Cardiac fibroblast (primary cell): ENCODE data around the gene POU5F2.
A peak's percentile ranks its signal among the peaks of the same experiment; 100 is the strongest.

Experiments used
- DNase-seq, 2 donors: peaks; one replicate each; pipeline versions ENCODE4 v3.0.0 to v3.0.0-alpha.2; 2010; ENCODE audit warnings: low read depth in 2 of 2
- H3K4me3 ChIP-seq, 2 donors: replicated peaks in 1 of 2; 1 replicate in 1 of 2; 2 replicates in 1 of 2; pipeline ENCODE4 v1.5.1; 2011; ENCODE audit warnings: low read depth in 2 of 2, low read length in 2 of 2, mild to moderate bottlenecking in 2 of 2, moderate library complexity in 1 of 2
- CTCF ChIP-seq: IDR thresholded peaks from one replicate; pipeline ENCODE4 v1.5.1; 2011; ENCODE audit warnings: low read depth, mild to moderate bottlenecking, low read length, inconsistent platforms

Gene POU5F2

GRCh38 chr5:93777620-93778019, 36.2 kb upstream of the POU5F2 start:
- no peak for DNase-seq
- TF ChIP-seq CTCF: no peak
- no peak overlapping the region for H3K4me3 ChIP-seq

GRCh38 chr5:93756372-93756771, 15.0 kb upstream of the POU5F2 start:
- H3K4me3 ChIP-seq: no peak overlapping the region
- no peak for DNase-seq
- no peak for TF ChIP-seq CTCF

GRCh38 chr5:93755716-93756115, 14.3 kb upstream of the POU5F2 start:
- no peak for TF ChIP-seq CTCF
- no peak overlapping the region for H3K4me3 ChIP-seq
- DNase-seq: peak in 1 of 2 donors; percentile 12

GRCh38 chr5:93748875-93749397, 7.5 kb upstream of the POU5F2 start:
- DNase-seq: no peak
- no peak overlapping the region for H3K4me3 ChIP-seq
- no peak for TF ChIP-seq CTCF

- H3K4me3 ChIP-seq: no peak overlapping the region
- no peak for TF ChIP-seq CTCF
- DNase-seq: peak; percentile 14 to 59
Measured at GRCh38 chr5:93746406-93747056, 5.1 kb upstream of the POU5F2 start.

- no peak overlapping the region for H3K4me3 ChIP-seq
- TF ChIP-seq CTCF: no peak
- DNase-seq: peak in 1 of 2 donors; percentile 43
Measured at GRCh38 chr5:93736284-93736683, 5.1 kb downstream of the POU5F2 start.

GRCh38 chr5:93735378-93735777, 6.0 kb downstream of the POU5F2 start:
- no peak for TF ChIP-seq CTCF
- peak; percentile 34 to 59 for DNase-seq
- H3K4me3 ChIP-seq: no peak overlapping the region
